Right atrium auricular region (tissue), 2 donors: Measurements from ENCODE around the gene SRSF6. TPM values are rescaled to one million over a fixed set of nuclear protein-coding genes. Genes with fewer than 3 reads are reported as not detected.

Experiments
- DNase-seq: peaks from one replicate; pipeline ENCODE4 v3.0.0-alpha.2; 2019; ENCODE audit warnings: low spot score
- H3K27ac ChIP-seq, 2 donors: fragments of 200-600 bp; sonication (generic); 1 replicate in 1 of 2; 2 replicates in 1 of 2; pipeline ENCODE4 v1.5.1; 2016 to 2019
- H3K27me3 ChIP-seq, 2 donors: fragments of 200-600 bp; sonication (generic); one replicate each; pipeline versions ENCODE4 v1.5.1 to v1.6.0; 2017 to 2019
- H3K36me3 ChIP-seq: fragments of 200-600 bp; sonication (generic); one replicate; pipeline ENCODE4 v1.5.1; 2016
- H3K4me1 ChIP-seq, 2 donors: fragments of 200-600 bp; sonication (generic); one replicate each; pipeline versions ENCODE4 v1.5.1 to v1.6.0; 2017 to 2019
- H3K4me3 ChIP-seq, 2 donors: fragments of 200-600 bp; sonication (generic); 1 replicate in 1 of 2; 2 replicates in 1 of 2; pipeline ENCODE4 v1.5.1; 2017 to 2019; ENCODE audit warnings: mild to moderate bottlenecking in 1 of 2, moderate library complexity in 1 of 2
- H3K9me3 ChIP-seq, 2 donors: fragments of 200-600 bp; sonication (generic); one replicate each; pipeline ENCODE4 v1.5.1; 2019
- CTCF ChIP-seq, 2 donors: fragments of 200-600 bp; sonication (generic); IDR thresholded peaks; one replicate each; pipeline ENCODE4 v1.5.1; 2019; ENCODE audit warnings: antibody characterized with exemption in 2 of 2
- total RNA-seq, 2 donors: library from RNA; depleted of rRNA; stranded (reverse); fragments of >200 nt; gene quantifications; one replicate each; pipeline ENCODE4 v1.1.0, GENCODE V29; 2016

SRSF6 gene
- total RNA-seq: 10 to 100 TPM; 29.4 to 30.5 TPM

GRCh38 chr20:43457640-43458421 lies at the start of gene SRSF6:
SRSF6 (plus strand) TSS chr20:43457896; CDS start chr20:43458034, 138 bp downstream.
- H3K4me1 ChIP-seq: peaks cover 0 to 19% of the 10 kb centered on the region in 2 donors

GRCh38 chr20:43408848-43409576 lies 48.7 kb upstream of the SRSF6 start:
- no peaks in the 10 kb centered on the region for H3K4me1 ChIP-seq
- no peaks in the 10 kb centered on the region for H3K36me3 ChIP-seq
- no peaks in the 10 kb centered on the region for H3K27me3 ChIP-seq
- no peak for DNase-seq
- no peak overlapping the region for H3K4me3 ChIP-seq
- no peak overlapping the region for H3K27ac ChIP-seq
- TF ChIP-seq CTCF (IDR thresholded peaks at IDR 0.05): no peak
- peaks cover 0 to 28% of the 10 kb centered on the region in 2 donors for H3K9me3 ChIP-seq

More at GRCh38 chr20:43457640-43458421, at the start of gene SRSF6:
- no peaks in the 10 kb centered on the region for H3K27me3 ChIP-seq
- H3K27ac ChIP-seq: peak within 1 kb of the TSS; percentile 100
- peak; percentile 94 for DNase-seq
- H3K36me3 ChIP-seq: peaks cover 38% of the 10 kb centered on the region
- no peaks in the 10 kb centered on the region for H3K9me3 ChIP-seq
- peak within 1 kb of the TSS; percentile 96 to 100 for H3K4me3 ChIP-seq
- TF ChIP-seq CTCF (IDR thresholded peaks at IDR 0.05): no peak

- H3K36me3 ChIP-seq: no peaks in the 10 kb centered on the region
- no peak overlapping the region for H3K27ac ChIP-seq
- no peak for TF ChIP-seq CTCF (IDR thresholded peaks at IDR 0.05)
- no peak for DNase-seq
- H3K4me3 ChIP-seq: no peak overlapping the region
- peaks cover 0 to 28% of the 10 kb centered on the region in 2 donors for H3K9me3 ChIP-seq
- H3K27me3 ChIP-seq: no peaks in the 10 kb centered on the region
- no peaks in the 10 kb centered on the region for H3K4me1 ChIP-seq
Observed at GRCh38 chr20:43409577-43409913, 48.2 kb upstream of the SRSF6 start.

- no peak for TF ChIP-seq CTCF (IDR thresholded peaks at IDR 0.05)
- no peak for DNase-seq
- H3K27ac ChIP-seq: no peak overlapping the region
Observed at GRCh38 chr20:43415661-43416430, 41.9 kb upstream of the SRSF6 start.

GRCh38 chr20:43416591-43417228 lies 41.0 kb upstream of the SRSF6 start:
- no peaks in the 10 kb centered on the region for H3K4me1 ChIP-seq
- H3K36me3 ChIP-seq: no peaks in the 10 kb centered on the region
- H3K9me3 ChIP-seq: peaks cover 0 to 39% of the 10 kb centered on the region in 2 donors
- DNase-seq: no peak
- no peak overlapping the region for H3K4me3 ChIP-seq
- H3K27ac ChIP-seq: no peak overlapping the region
- no peak for TF ChIP-seq CTCF (IDR thresholded peaks at IDR 0.05)
- H3K27me3 ChIP-seq: no peaks in the 10 kb centered on the region

More at GRCh38 chr20:43415661-43416430, 41.9 kb upstream of the SRSF6 start:
- no peak overlapping the region for H3K4me3 ChIP-seq
- peaks cover 0 to 37% of the 10 kb centered on the region in 2 donors for H3K9me3 ChIP-seq
- no peaks in the 10 kb centered on the region for H3K4me1 ChIP-seq
- no peaks in the 10 kb centered on the region for H3K27me3 ChIP-seq
- H3K36me3 ChIP-seq: no peaks in the 10 kb centered on the region
